Measurements from ENCODE around the gene CYP26B1. TPM values are rescaled to one million over a fixed set of nuclear protein-coding genes. Genes with fewer than 3 reads are reported as not detected.

Gene CYP26B1
- total and polyA plus RNA-seq, 2 donors (not counting 3 experiments of a cell fraction or from before 2014, with no cell fraction given), result 0.30 to 1.1 TPM

- H3K79me2 ChIP-seq (ENCODE audit: control insufficient read depth, insufficient read depth, low read length), result no peaks in the 10 kb centered on the region
- FAIRE-seq (no peak), DNase-seq (ENCODE audit: low read depth, low spot score) (no peak)
- BruUV-seq (replicated peaks), result no TSS peak
- ChIA-PET POLR2A (no interaction called here), CTCF (interaction anchor here (1.2 to 2.2 kb wide), 2 partner anchors 355 to 423 kb away, joined by 4 to 20 read pairs; no protein-coding TSS in a partner anchor)
- H4K20me1 ChIP-seq (replicated peaks; ENCODE audit: control insufficient read depth, extremely low read depth, insufficient read depth, low read length), result no peaks in the 10 kb centered on the region
- H3K27ac ChIP-seq (ENCODE audit: insufficient read depth, low read depth, low read length), result no peak overlapping the region
- H3K4me1 ChIP-seq (ENCODE audit: control insufficient read depth, extremely low read depth, insufficient read depth, low read length), result no peaks in the 10 kb centered on the region
- TF ChIP-seq FOS (IDR thresholded peaks at IDR 0.05; ENCODE audit: borderline replicate concordance, insufficient read depth, low read length), result no peak
- no peak for TF ChIP-seq POLR2AphosphoS5 (IDR thresholded peaks at IDR 0.05; ENCODE audit: insufficient read depth, low read depth, low read length)
- TF ChIP-seq MYC (IDR thresholded peaks at IDR 0.05; ENCODE audit: low read depth, low read length), result no peak
- no peak for TF ChIP-seq GATA2 (IDR thresholded peaks at IDR 0.05; ENCODE audit: insufficient read depth, insufficient read length, low read depth, low read length)
- TF ChIP-seq, protein P1, sequence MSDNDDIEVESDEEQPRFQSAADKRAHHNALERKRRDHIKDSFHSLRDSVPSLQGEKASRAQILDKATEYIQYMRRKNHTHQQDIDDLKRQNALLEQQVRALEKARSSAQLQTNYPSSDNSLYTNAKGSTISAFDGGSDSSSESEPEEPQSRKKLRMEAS (IDR thresholded peaks at IDR 0.05; ENCODE audit: insufficient read depth, insufficient read length), result no peak
- TF ChIP-seq EZH2 (IDR thresholded peaks at IDR 0.05; ENCODE audit: borderline replicate concordance, low read depth, low read length, severe bottlenecking), result no peak
- dilution Hi-C loops (cut with MboI; ENCODE audit: extremely low pct_ligation_motif_present, low sequenced_read_pairs) (no loop called here), intact Hi-C loops (cut with micrococcal nuclease) (no loop called here)
- H3K9ac ChIP-seq (replicated peaks; ENCODE audit: extremely low read depth, insufficient read depth, low read length), result no peak overlapping the region
- H3K9me3 ChIP-seq (replicated peaks; ENCODE audit: control insufficient read depth, insufficient read depth, low read length), result no peaks in the 10 kb centered on the region
- H3K9me1 ChIP-seq (replicated peaks; ENCODE audit: control insufficient read depth, extremely low read depth, insufficient read depth, low read length), result no peaks in the 10 kb centered on the region
- peaks cover 21 to 25% of the 10 kb centered on the region in 2 experiments for H3K27me3 ChIP-seq (ENCODE audit: control insufficient read depth in 2 of 2, insufficient read depth in 2 of 2, low read length in 2 of 2)
- no peak overlapping the region for H2AFZ ChIP-seq (ENCODE audit: low read depth, low read length)
- H3K36me3 ChIP-seq (ENCODE audit: control insufficient read depth in 2 of 2, extremely low read depth in 1 of 2, insufficient read depth in 2 of 2, low read length in 2 of 2), result no peaks in the 10 kb centered on the region
- H3K4me3 ChIP-seq (replicated peaks in 1 of 3; ENCODE audit: insufficient read depth in 1 of 3, low read depth in 1 of 3, low read length in 3 of 3), result no peak overlapping the region
- H3K4me2 ChIP-seq (ENCODE audit: insufficient read depth, low read length), result no peak overlapping the region
Observed at GRCh38 chr2:72156872-72157271, 9.2 kb upstream of the CYP26B1 start.

DNA sequence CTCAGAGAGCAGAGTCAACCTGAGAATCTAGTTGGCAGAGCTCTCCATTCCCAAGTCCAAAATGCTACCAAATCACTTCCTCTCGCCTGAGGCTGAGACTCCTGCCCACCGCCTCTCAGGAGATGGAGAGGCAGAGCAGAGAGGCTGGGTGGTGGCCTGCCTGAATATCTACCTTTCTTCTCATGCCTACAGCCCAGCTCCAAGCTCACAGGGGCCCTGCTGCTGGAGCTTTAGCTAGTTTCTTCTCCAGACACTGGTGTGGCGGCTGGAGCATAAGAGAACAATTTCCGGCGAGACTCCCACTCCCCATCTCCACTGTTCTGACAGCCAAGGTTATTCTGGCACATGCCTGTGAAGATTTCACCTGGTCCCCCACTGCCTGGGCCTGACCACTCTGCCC, 8.1 kb upstream of the CYP26B1 start:
- Histone ChIP-seq H3K4me2 (ENCODE audit: insufficient read depth, low read length) (no peak overlapping the region), H3K9me3 (replicated peaks; ENCODE audit: control insufficient read depth, insufficient read depth, low read length) (no peaks in the 10 kb centered on the region), H3K9ac (replicated peaks; ENCODE audit: extremely low read depth, insufficient read depth, low read length) (no peak overlapping the region), H2AFZ (ENCODE audit: low read depth, low read length) (no peak overlapping the region), H3K36me3 (ENCODE audit: control insufficient read depth in 2 of 2, extremely low read depth in 1 of 2, insufficient read depth in 2 of 2, low read length in 2 of 2) (no peaks in the 10 kb centered on the region), H3K27ac (ENCODE audit: insufficient read depth, low read depth, low read length) (no peak overlapping the region), H3K27me3 (ENCODE audit: control insufficient read depth in 2 of 2, insufficient read depth in 2 of 2, low read length in 2 of 2) (peaks cover 21 to 26% of the 10 kb centered on the region in 2 experiments), H3K4me3 (replicated peaks in 1 of 3; ENCODE audit: insufficient read depth in 1 of 3, low read depth in 1 of 3, low read length in 3 of 3) (no peak overlapping the region), H3K79me2 (ENCODE audit: control insufficient read depth, insufficient read depth, low read length) (no peaks in the 10 kb centered on the region), H4K20me1 (replicated peaks; ENCODE audit: control insufficient read depth, extremely low read depth, insufficient read depth, low read length) (no peaks in the 10 kb centered on the region), H3K9me1 (replicated peaks; ENCODE audit: control insufficient read depth, extremely low read depth, insufficient read depth, low read length) (no peaks in the 10 kb centered on the region), H3K4me1 (ENCODE audit: control insufficient read depth, extremely low read depth, insufficient read depth, low read length) (no peaks in the 10 kb centered on the region)
- dilution Hi-C loops (cut with MboI; ENCODE audit: extremely low pct_ligation_motif_present, low sequenced_read_pairs), result no loop called here
- no peak for DNase-seq (ENCODE audit: low read depth, low spot score)
- POLR2A ChIA-PET, result no interaction called here
- no TSS peak for BruUV-seq (replicated peaks)
- CTCF ChIA-PET, result interaction anchor here (0.7 to 5.2 kb wide), 5 partner anchors 137 to 856 kb away, joined by 3 to 46 read pairs (median 4); no protein-coding TSS in a partner anchor
- TF ChIP-seq POLR2A (IDR thresholded peaks at IDR 0.05; ENCODE audit: low read depth, low read length) (no peak), MYC (IDR thresholded peaks at IDR 0.05; ENCODE audit: low read depth, low read length) (no peak)
- TF ChIP-seq, protein P1 (IDR thresholded peaks at IDR 0.05; ENCODE audit: insufficient read depth, insufficient read length), result no peak
- intact Hi-C loops (cut with micrococcal nuclease), result no loop called here
- no peak for FAIRE-seq
